GM13977 (cell line): ENCODE measurements around the gene SPESP1.

Source experiments
- DNase-seq: peaks from one replicate; pipeline ENCODE4 v3.0.0; 2012; ENCODE audit warnings: low spot score
- in situ Hi-C: fragments of 300-500 bp; cut with MboI; formaldehyde crosslinking; loops from one replicate; pipeline ENCODE4 v1.12.0; 2022; ENCODE audit warnings: low sequenced_read_pairs, low pct_unique_long_range_greater_than_20kb, mixed read lengths, inconsistent platforms; ENCODE audit not compliant: unreplicated experiment
- TF ChIP-seq, protein P1 (sequence below): IDR thresholded peaks from 2 replicates; pipeline ENCODE4 v1.5.1; 2012; ENCODE audit warnings: mild to moderate bottlenecking, control low read depth; ENCODE audit not compliant: insufficient read depth; ENCODE audit errors: extremely low read depth, missing control alignments

Gene SPESP1

DNA sequence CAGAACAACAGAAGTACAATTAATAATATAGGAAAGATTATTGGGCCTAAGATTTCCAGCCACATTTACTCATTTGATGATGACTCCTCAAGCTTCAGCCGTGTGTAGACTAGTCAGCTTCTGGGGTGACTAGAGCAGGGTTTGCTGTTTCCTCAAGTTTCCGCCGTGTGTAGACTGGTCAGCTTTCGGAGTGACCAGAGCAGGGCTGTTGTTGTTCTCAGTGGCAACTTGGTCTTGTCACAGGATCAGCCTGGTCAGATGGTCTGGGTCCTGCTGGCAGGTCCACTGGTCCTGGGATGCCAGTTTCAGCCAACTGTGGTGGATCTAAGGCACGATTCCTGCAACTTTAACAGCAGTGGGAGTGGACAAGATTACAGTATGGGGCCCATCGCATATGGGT lies 62.4 kb downstream of the SPESP1 start:
- TF ChIP-seq, protein P1, sequence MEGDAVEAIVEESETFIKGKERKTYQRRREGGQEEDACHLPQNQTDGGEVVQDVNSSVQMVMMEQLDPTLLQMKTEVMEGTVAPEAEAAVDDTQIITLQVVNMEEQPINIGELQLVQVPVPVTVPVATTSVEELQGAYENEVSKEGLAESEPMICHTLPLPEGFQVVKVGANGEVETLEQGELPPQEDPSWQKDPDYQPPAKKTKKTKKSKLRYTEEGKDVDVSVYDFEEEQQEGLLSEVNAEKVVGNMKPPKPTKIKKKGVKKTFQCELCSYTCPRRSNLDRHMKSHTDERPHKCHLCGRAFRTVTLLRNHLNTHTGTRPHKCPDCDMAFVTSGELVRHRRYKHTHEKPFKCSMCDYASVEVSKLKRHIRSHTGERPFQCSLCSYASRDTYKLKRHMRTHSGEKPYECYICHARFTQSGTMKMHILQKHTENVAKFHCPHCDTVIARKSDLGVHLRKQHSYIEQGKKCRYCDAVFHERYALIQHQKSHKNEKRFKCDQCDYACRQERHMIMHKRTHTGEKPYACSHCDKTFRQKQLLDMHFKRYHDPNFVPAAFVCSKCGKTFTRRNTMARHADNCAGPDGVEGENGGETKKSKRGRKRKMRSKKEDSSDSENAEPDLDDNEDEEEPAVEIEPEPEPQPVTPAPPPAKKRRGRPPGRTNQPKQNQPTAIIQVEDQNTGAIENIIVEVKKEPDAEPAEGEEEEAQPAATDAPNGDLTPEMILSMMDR = no peak
- DNase-seq = no peak
- in situ Hi-C loops = no loop called here

DNA sequence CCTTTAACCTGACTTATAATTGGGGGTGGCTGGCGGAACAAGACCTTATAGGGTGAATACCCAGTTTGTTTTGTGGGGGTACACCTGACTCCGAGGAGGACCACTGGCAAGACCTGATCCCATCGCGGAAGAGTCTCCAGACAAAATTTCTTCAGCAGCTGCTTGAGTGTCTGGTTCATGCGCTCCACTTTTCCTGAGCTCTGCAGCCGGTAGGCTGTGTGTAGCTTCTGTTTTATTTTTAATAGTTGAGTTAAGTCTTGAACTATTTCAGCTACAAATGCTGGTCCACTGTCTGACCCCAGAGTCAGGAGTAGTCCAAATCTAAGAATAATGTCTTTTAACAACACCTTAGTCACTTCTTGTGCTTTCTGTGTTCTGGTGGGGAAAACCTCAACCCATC lies 63.0 kb downstream of the SPESP1 start:
- no peak for DNase-seq
- TF ChIP-seq, protein P1 = no peak
- in situ Hi-C loops = no loop called here

DNA sequence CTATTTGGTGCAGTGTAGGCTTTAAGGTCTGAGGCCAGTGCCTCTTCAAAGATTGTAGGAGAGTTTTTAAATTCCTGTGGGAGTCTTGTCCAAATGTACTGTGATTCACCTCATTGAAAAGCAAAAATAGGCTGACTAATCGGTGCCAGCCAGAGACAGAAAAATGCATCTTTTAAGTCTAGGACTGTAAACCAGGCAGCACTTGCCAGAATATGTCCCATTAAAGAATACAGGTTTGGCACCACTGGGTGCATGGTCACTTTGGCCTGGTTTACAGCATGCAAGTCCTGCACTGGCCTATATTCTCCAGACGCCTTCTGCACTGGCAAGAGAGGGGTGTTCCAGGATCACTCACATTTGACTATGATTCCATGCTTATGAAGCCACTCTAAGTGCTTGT lies 63.8 kb downstream of the SPESP1 start:
- in situ Hi-C loops = no loop called here
- no peak for DNase-seq
- TF ChIP-seq, protein P1 = no peak

DNA sequence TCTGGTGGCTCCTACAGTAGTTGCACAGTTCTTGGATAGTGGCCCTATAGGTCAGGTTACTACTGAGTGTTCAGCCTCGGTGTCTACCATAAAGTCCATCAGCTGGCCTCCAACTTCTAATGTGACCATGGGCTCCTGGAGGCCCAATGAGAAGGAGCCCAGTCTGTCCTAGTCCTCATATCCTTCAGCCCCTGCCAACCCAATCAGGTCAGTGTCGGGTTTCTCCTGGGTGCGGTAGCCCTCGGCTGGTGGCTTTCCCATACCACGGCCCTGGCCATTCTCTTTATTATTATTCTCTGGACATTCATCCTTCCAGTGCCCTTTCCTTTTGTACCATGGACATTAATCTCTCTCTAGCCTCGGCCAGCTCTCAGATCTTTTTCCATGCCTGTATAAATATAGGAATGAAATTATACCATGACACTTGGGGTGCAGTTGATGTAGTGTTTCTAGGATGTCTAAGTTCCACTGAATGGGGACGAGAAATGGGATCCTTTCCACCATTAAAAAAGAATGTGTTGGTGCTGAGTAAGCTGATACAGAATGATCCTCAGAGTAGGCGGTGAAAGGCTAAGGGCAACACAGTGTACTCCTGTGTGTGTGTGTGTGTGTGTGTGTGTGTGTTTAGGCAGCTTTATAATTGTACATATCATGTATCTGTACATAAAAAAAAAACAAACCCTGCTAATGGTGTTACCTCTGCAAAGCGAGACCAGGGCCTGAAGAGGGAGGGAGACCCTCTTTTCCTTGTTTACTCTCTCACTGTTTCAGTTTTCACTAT lies 64.8 kb downstream of the SPESP1 start:
- in situ Hi-C loops = no loop called here
- TF ChIP-seq, protein P1 = no peak
- no peak for DNase-seq
